Motor neuron (in vitro differentiated cells): ENCODE results near the gene ABCA2. TPM values are rescaled to one million over a fixed set of nuclear protein-coding genes. Genes with fewer than 3 reads are reported as not detected.

Source experiments
- ATAC-seq, 8 experiments: fragments of 200-7000 bp; cut with Tn5 transposase; replicated peaks in 6 of 8; 2 replicates each; pipeline ENCODE4 v1.8.0; 2021; ENCODE audit warnings: mild to moderate bottlenecking in 8 of 8, moderate library complexity in 8 of 8
- H3K27ac ChIP-seq, 2 donors: fragments of 250-450 bp; sonication (Bioruptor Pico); 2 replicates each; pipeline ENCODE4 v1.9.0; 2021; ENCODE audit warnings: antibody characterized with exemption in 2 of 2, mild to moderate bottlenecking in 2 of 2, moderate library complexity in 1 of 2
- H3K4me1 ChIP-seq, 2 donors: fragments of 250-450 bp; sonication (Bioruptor Pico); replicated peaks in 1 of 2; 2 replicates each; pipeline ENCODE4 v1.6.1; 2021; ENCODE audit warnings: antibody characterized with exemption in 2 of 2, mild to moderate bottlenecking in 2 of 2, moderate library complexity in 1 of 2
- H3K4me3 ChIP-seq, 5 donors: fragments of 250-450 bp; sonication (Bioruptor Pico); 2 replicates each; pipeline ENCODE4 v1.9.0; 2021; ENCODE audit warnings: antibody characterized with exemption in 5 of 5, mild to moderate bottlenecking in 5 of 5, moderate library complexity in 4 of 5
- WGBS, 10 experiments: fragments of 450-650 bp; shearing (Covaris generic); methylation state at CpG; one replicate each; pipeline ENCODE4 v1.0.0; 2022; 5-methylcytosine and 5-hydroxymethylcytosine counted together
- in situ Hi-C, 9 experiments: fragments of 400-800 bp; cut with MboI; loops; one replicate each; pipeline ENCODE4 v1.15.0; 2021; ENCODE audit warnings: low sequenced_read_pairs in 9 of 9, low pct_unique_long_range_greater_than_20kb in 2 of 9; ENCODE audit not compliant: unreplicated experiment in 9 of 9
- total RNA-seq, 8 experiments: library from RNA; unstranded; fragments of 300-600 nt; gene quantifications; 2 replicates each; pipeline versions ENCODE4 v1.2.3 to v1.2.4, GENCODE V29; 2022

Gene ABCA2
- total RNA-seq, 8 experiments from 2014 or later, result 8.1 to 27.9 (median 18.0) TPM

GRCh38 chr9:136969150-136969549 is 58.9 kb downstream of the ABCA2 start:
- in situ Hi-C loops, result no loop called here
- peak in 3 of 8 experiments; percentile 25 to 65 (median 49) for ATAC-seq
- Histone ChIP-seq H3K27ac (no peak overlapping the region), H3K4me3 (no peak overlapping the region), H3K4me1 (peaks cover 20 to 21% of the 10 kb centered on the region in 2 donors)
- WGBS, 10 experiments, result 7 to 100% (median 82%) methylated on average over 3 to 7 of the region's 17 CpGs; no CpG with 5 or more reads in 7 of the 10 experiments

- in situ Hi-C loops, result no loop called here
- Histone ChIP-seq H3K4me3 (no peak overlapping the region), H3K4me1 (peaks cover 20 to 21% of the 10 kb centered on the region in 2 donors), H3K27ac (peak overlapping the region in 1 of 2 donors; percentile 45)
- ATAC-seq, result no peak
- 100% methylated on average over 4 of the region's 17 CpGs; no CpG with 5 or more reads in 9 of the 10 experiments for WGBS, 10 experiments
Observed at GRCh38 chr9:136968333-136969127, 59.5 kb downstream of the ABCA2 start.

- Histone ChIP-seq H3K27ac (no peak overlapping the region), H3K4me3 (no peak overlapping the region), H3K4me1 (peaks cover 20 to 28% of the 10 kb centered on the region in 2 donors)
- peak; percentile 5 to 84 (median 73) for ATAC-seq
- WGBS, 10 experiments, result 4 to 100% (median 21%) methylated on average over 2 to 15 of the region's 23 CpGs; no CpG with 5 or more reads in 1 of the 10 experiments
- in situ Hi-C loops, result no loop called here
Observed at GRCh38 chr9:136965771-136966484, 62.1 kb downstream of the ABCA2 start.

- no peak overlapping the region for H3K4me3 ChIP-seq
- WGBS, 10 experiments, result 43 to 100% (median 81%) methylated on average over 1 to 8 of the region's 26 CpGs; no CpG with 5 or more reads in 3 of the 10 experiments
- in situ Hi-C loops, result no loop called here
- no peak for ATAC-seq
- H3K27ac ChIP-seq, result no peak overlapping the region
- peaks cover 20 to 29% of the 10 kb centered on the region in 2 donors for H3K4me1 ChIP-seq
Observed at GRCh38 chr9:136964833-136965422, 63.1 kb downstream of the ABCA2 start.

GRCh38 chr9:136964171-136964689 is 63.8 kb downstream of the ABCA2 start:
- in situ Hi-C loops, result no loop called here
- H3K27ac ChIP-seq, result no peak overlapping the region
- ATAC-seq, result peak in 3 of 8 experiments; percentile 6 to 60 (median 31)

GRCh38 chr9:136963751-136964150 is 64.3 kb downstream of the ABCA2 start:
- in situ Hi-C loops, result no loop called here
- Histone ChIP-seq H3K27ac (no peak overlapping the region), H3K4me1 (peaks cover 18 to 27% of the 10 kb centered on the region in 2 donors), H3K4me3 (no peak overlapping the region)
- no peak for ATAC-seq
- 86% methylated on average over 1 of the region's 12 CpGs; no CpG with 5 or more reads in 9 of the 10 experiments for WGBS, 10 experiments

More at GRCh38 chr9:136964171-136964689, 63.8 kb downstream of the ABCA2 start:
- peaks cover 20 to 28% of the 10 kb centered on the region in 2 donors for H3K4me1 ChIP-seq
- no peak overlapping the region for H3K4me3 ChIP-seq
- WGBS, 10 experiments, result 0 to 100% (median 60%) methylated on average over 1 to 13 of the region's 22 CpGs; no CpG with 5 or more reads in 6 of the 10 experiments

GRCh38 chr9:136963341-136963740 is 64.7 kb downstream of the ABCA2 start:
- Histone ChIP-seq H3K27ac (no peak overlapping the region), H3K4me1 (peaks cover 16 to 23% of the 10 kb centered on the region in 2 donors), H3K4me3 (no peak overlapping the region)
- in situ Hi-C loops, result no loop called here
- WGBS, 10 experiments, result 64 to 90% (median 83%) methylated on average over 2 to 8 of the region's 15 CpGs; no CpG with 5 or more reads in 4 of the 10 experiments
- ATAC-seq, result no peak

- Histone ChIP-seq H3K4me1 (peaks cover 10 to 18% of the 10 kb centered on the region in 2 donors), H3K4me3 (no peak overlapping the region), H3K27ac (no peak overlapping the region)
- in situ Hi-C loops, result no loop called here
- peak in 1 of 8 experiments; percentile 43 for ATAC-seq
- WGBS, 10 experiments, result 63 to 90% methylated on average over 2 to 4 of the region's 11 CpGs; no CpG with 5 or more reads in 8 of the 10 experiments
Observed at GRCh38 chr9:136962701-136963248, 65.3 kb downstream of the ABCA2 start.

- 90 to 100% (median 91%) methylated on average over 2 to 4 of the region's 9 CpGs; no CpG with 5 or more reads in 7 of the 10 experiments for WGBS, 10 experiments
Observed at GRCh38 chr9:136962163-136962562, 65.9 kb downstream of the ABCA2 start.

GRCh38 chr9:136961279-136962065 is 66.6 kb downstream of the ABCA2 start:
- ATAC-seq, result peak; percentile 26 to 91 (median 75)
- in situ Hi-C loops, result no loop called here
- 40 to 100% (median 51%) methylated on average over 1 to 8 of the region's 23 CpGs; no CpG with 5 or more reads in 5 of the 10 experiments for WGBS, 10 experiments
- Histone ChIP-seq H3K4me3 (no peak overlapping the region), H3K27ac (peak overlapping the region in 1 of 2 donors; percentile 29), H3K4me1 (peaks cover 8 to 17% of the 10 kb centered on the region in 2 donors)

More at GRCh38 chr9:136962163-136962562, 65.9 kb downstream of the ABCA2 start:
- ATAC-seq, result no peak
- Histone ChIP-seq H3K4me3 (no peak overlapping the region), H3K27ac (no peak overlapping the region), H3K4me1 (peaks cover 10 to 18% of the 10 kb centered on the region in 2 donors)
- in situ Hi-C loops, result no loop called here

- no peak for ATAC-seq
- in situ Hi-C loops, result no loop called here
- H3K27ac ChIP-seq, result peak overlapping the region in 1 of 2 donors; percentile 29
- WGBS, 10 experiments, result 89 to 100% methylated on average over 1 to 5 of the region's 15 CpGs; no CpG with 5 or more reads in 8 of the 10 experiments
- H3K4me1 ChIP-seq, result peaks cover 3 to 12% of the 10 kb centered on the region in 2 donors
- no peak overlapping the region for H3K4me3 ChIP-seq
Observed at GRCh38 chr9:136960938-136961275, 67.1 kb downstream of the ABCA2 start.
